Activated naive CD4-positive, alpha-beta T cell treated with anti-CD3 and anti-CD28 coated beads, Interleukin-2, amount 10 ng/mL, durations not matched to agents 7 days and 5 days (primary cell): ENCODE measurements around the gene PDE4B.
"Not testable (repeated sequence)": the region's sequence is repeated elsewhere in the genome, so short reads cannot be mapped to it uniquely, and the experiment has no call there.

Source experiments
- CTCF ChIA-PET: fragments of 350-600 bp; sonication (Branson Sonifier 250); formaldehyde crosslinking; loops from one replicate; lab custom pipeline; 2021; ENCODE audit warnings: antibody characterized with exemption; lab: Charles Lee
- DNase-seq: peaks from one replicate; pipeline ENCODE4 v3.0.0-alpha.2; 2020
- H3K27ac Mint-ChIP-seq: one replicate; pipeline ENCODE4 v1.8.0; 2021; ENCODE audit warnings: mild to moderate bottlenecking, moderate library complexity, mixed read lengths
- H3K27me3 Mint-ChIP-seq: one replicate; pipeline ENCODE4 v1.8.0; 2021; ENCODE audit warnings: mild to moderate bottlenecking, mixed read lengths
- H3K36me3 Mint-ChIP-seq: one replicate; pipeline ENCODE4 v1.8.0; 2021; ENCODE audit warnings: mixed read lengths
- H3K4me1 Mint-ChIP-seq: one replicate; pipeline ENCODE4 v1.8.0; 2021; ENCODE audit warnings: mixed read lengths
- H3K4me3 Mint-ChIP-seq: one replicate; pipeline ENCODE4 v1.8.0; 2021; ENCODE audit warnings: mild to moderate bottlenecking, moderate library complexity, mixed read lengths
- H3K9me3 Mint-ChIP-seq: one replicate; pipeline ENCODE4 v1.8.0; 2021; ENCODE audit warnings: mixed read lengths

The PDE4B gene

DNA sequence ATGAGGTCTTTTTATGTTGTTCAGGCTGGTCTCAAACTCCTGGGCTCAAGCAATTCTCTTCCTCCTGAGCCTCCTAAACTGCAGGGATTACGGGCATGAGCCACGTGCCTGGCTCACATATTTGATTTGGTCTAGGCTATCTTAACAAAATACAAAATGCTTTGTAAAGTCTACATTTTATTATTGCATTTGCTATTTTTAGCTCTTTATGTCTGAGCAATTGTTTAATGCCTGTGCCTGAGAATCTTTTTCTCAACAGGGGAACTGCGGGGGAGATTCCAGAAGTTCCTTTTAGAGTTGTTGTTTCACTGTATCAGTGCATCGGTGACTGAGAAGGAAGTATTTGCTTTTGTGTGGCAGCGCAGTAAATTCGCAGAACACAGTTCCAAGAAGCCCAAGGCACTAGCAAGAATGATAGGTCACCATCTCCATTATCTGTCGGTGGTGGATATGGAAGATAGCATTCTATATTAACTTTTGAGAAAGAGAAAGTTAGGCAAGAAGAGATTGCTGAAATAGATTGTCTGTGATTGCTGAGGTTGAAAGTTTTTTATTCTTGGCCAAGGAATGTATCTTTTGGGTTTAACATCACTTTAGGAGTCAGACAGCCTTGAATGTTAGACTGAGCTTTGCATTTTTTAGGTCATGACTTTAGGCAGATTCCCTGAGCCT is 167.3 kb downstream of the PDE4B start:
- Mint-ChIP-seq H3K36me3 (no peaks in the 10 kb centered on the region), H3K4me3 (no peak overlapping the region), H3K9me3 (no peaks in the 10 kb centered on the region), H3K27ac (no peak overlapping the region), H3K4me1 (peaks cover 6% of the 10 kb centered on the region), H3K27me3 (no peaks in the 10 kb centered on the region)
- no peak for DNase-seq
- CTCF ChIA-PET, result interaction anchor here (0.8 to 12.1 kb wide), 7 partner anchors 57 to 544 kb away, joined by 3 to 306 read pairs (median 7); no protein-coding TSS in a partner anchor

DNA sequence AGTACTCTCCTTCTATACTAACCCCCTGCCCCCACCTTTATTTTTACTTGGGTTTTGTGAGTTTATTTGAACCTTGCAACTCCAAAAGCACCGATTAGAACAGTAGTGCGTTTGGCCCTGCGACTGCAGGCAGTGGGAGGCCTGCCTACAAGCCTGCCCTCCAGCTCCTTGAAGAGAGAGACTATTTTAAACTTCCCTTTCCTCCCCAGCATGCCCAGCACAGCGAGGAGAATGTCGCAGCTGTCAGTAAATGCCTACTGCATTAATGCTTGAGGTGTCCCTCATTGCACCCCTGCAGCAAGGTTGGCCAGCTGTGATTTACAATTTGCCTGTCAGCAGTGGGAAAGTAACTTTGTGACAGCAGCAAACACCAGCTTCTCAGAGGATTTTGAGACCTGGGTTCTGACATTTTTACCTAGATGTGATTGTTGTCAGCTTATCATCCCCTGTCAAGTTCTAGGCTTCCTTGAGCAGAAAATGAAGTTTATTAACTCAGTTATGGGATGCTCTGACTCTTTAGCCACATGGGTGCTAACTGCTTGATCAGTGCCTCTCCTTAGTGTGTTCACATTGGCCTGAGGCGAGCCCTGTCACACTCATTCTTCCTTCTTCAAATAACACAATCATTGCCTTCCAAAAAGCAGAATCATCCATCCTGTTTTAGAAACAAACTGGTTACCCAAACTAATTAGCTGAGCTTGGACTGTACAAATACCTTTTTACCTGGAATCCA is 170.6 kb downstream of the PDE4B start:
- CTCF ChIA-PET, result interaction anchor here (0.9 to 12.1 kb wide), 4 partner anchors 9 to 483 kb away, joined by 3 to 306 read pairs (median 28); no protein-coding TSS in a partner anchor
- Mint-ChIP-seq H3K27me3 (no peaks in the 10 kb centered on the region), H3K4me1 (peaks cover 6% of the 10 kb centered on the region), H3K9me3 (peaks cover 2% of the 10 kb centered on the region), H3K27ac (no peak overlapping the region), H3K36me3 (no peaks in the 10 kb centered on the region), H3K4me3 (no peak overlapping the region)
- no peak for DNase-seq

DNA sequence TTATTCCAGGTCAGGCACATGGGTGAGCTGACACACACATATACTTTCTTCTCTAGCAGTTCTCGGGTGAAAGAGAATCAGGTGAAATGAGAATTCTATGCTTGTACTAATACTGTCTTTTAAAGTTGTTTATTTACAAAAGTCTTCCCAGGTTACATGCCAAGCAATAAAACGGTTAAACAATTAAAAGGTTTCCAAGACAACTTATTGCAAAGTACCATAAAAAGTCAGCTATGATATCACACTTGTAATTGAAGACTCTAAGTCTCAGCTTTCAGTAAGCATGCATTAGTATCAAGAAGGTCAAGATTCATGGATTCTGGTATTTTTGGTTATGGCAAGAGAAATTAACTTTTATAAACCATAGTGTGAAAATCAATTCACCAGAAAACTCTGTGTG is 171.4 kb downstream of the PDE4B start:
- no peak for DNase-seq
- CTCF ChIA-PET, result interaction anchor here (0.9 to 12.1 kb wide), 3 partner anchors 8 to 284 kb away, joined by 3 to 306 read pairs (median 3); no protein-coding TSS in a partner anchor
- H3K36me3 Mint-ChIP-seq, result no peaks in the 10 kb centered on the region
- no peaks in the 10 kb centered on the region for H3K27me3 Mint-ChIP-seq
- H3K9me3 Mint-ChIP-seq, result peaks cover 2% of the 10 kb centered on the region
- H3K27ac Mint-ChIP-seq, result no peak overlapping the region
- peaks cover 6% of the 10 kb centered on the region for H3K4me1 Mint-ChIP-seq
- H3K4me3 Mint-ChIP-seq, result no peak overlapping the region

DNA sequence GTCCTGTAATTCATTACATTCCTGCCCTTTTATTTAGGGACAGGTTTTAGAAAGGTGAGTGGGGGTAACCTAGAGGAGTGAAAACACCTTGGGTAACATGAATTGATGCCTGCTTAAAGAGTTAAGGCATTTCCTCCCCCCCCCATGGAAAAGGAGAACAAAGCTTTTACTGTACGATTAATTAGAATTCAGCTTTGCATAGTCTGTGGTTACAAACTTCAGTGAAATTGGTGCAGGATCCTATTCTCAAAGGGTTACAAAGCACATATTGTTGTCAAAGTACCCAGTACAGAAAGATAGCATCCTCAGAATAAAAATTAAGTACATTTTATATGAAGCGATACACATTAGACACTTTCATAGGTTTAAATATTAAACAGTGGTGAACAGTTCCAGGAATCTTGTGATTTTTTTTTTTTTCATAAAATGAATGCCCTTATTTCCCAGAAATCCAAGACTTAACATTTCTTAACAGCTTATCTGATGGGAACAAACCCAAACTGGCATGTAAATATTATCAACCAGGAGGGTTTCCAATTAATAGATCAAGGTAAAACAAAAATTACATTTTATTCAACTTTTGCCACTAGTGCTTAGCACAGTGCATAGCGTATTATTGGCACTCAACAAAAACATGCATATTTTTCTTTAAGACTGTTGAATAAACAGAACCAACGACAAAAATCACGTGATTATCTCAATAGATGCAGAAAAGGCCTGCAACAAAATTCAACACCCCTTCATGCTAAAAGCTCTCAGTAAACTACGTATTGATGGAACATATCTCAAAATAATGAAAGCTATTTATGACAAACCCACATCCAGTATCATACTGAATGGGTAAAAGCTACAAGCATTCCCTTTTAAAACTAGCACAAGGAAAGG is 172.7 kb downstream of the PDE4B start:
- no peak overlapping the region for H3K4me3 Mint-ChIP-seq
- H3K9me3 Mint-ChIP-seq, result peaks cover 2% of the 10 kb centered on the region
- DNase-seq, result no peak
- CTCF ChIA-PET, result interaction anchor here (1.7 to 12.1 kb wide), 2 partner anchors 275 to 481 kb away, joined by 5 to 306 read pairs; no protein-coding TSS in a partner anchor
- no peaks in the 10 kb centered on the region for H3K27me3 Mint-ChIP-seq
- H3K27ac Mint-ChIP-seq, result no peak overlapping the region
- no peaks in the 10 kb centered on the region for H3K36me3 Mint-ChIP-seq
- peaks cover under 1% of the 10 kb centered on the region for H3K4me1 Mint-ChIP-seq

DNA sequence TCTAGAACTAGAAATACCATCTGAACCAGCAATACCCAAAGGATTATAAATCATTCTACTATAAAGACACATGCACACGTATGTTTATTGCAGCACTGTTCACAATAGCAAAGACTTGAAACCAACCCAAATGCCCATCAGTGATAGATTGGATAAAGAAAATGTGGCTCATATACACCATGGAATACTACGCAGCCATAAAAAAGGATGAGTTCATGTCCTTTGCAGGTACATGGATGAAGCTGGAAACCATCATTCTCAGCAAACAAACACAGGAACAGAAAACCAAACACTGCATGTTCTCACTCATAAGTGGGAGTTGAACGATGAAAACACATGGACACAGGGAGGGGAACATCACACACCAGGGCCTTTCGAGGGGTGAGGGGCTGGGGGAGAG is 174.8 kb downstream of the PDE4B start:
- H3K36me3 Mint-ChIP-seq, H3K4me3 Mint-ChIP-seq, H3K4me1 Mint-ChIP-seq, DNase-seq, H3K27me3 Mint-ChIP-seq, H3K9me3 Mint-ChIP-seq, H3K27ac Mint-ChIP-seq: not testable (repeated sequence)
- CTCF ChIA-PET, result interaction anchor here (1.1 kb wide), 1 partner anchor 275 kb away, joined by 3 read pairs; no protein-coding TSS in a partner anchor

DNA sequence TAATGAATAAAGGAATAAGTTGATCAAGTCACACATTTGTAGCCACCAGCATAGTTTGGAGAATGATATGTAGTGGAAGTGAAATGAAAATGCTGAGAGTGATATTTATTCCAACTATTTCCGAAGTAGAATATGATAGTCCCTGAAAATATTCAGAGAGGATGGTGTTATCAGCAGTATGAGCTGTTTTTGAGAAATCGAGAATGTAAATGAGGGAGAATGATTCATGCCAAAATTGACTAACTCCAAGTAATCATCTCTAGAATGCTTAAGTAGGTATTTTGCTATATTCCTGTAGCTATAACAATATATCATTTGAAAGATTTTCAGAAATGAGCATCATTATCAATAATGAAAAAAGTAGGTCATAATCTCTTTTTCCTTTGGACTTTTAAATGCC is 178.9 kb downstream of the PDE4B start:
- CTCF ChIA-PET, result no interaction called here
- Mint-ChIP-seq H3K27ac (no peak overlapping the region), H3K27me3 (peaks cover 4% of the 10 kb centered on the region), H3K36me3 (no peaks in the 10 kb centered on the region), H3K4me1 (no peaks in the 10 kb centered on the region), H3K9me3 (peaks cover 17% of the 10 kb centered on the region), H3K4me3 (no peak overlapping the region)
- no peak for DNase-seq

DNA sequence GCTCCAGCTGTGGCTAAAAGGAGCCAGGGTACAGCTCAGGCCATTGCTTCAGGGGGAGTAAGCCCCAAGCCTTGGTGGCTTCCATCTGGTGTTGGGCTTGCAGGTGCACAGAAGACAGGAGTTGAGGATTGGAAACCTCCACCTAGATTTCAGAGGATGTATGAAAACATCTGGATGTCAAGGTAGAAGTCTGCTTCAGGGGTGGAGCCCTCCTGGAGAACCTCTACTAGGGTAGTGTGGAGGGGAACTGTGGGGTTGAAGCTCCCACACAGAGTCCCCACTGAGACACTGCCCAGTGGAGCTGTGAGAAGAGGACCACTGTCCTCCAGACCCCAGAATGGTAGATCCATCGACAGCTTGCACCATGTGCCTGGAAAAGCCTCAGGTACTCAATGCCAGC is 183.0 kb downstream of the PDE4B start:
- Mint-ChIP-seq H3K27ac (no peak overlapping the region), H3K4me1 (no peaks in the 10 kb centered on the region), H3K36me3 (no peaks in the 10 kb centered on the region), H3K9me3 (peaks cover 19% of the 10 kb centered on the region), H3K4me3 (no peak overlapping the region), H3K27me3 (peaks cover 12% of the 10 kb centered on the region)
- DNase-seq, result no peak
- CTCF ChIA-PET, result no interaction called here

DNA sequence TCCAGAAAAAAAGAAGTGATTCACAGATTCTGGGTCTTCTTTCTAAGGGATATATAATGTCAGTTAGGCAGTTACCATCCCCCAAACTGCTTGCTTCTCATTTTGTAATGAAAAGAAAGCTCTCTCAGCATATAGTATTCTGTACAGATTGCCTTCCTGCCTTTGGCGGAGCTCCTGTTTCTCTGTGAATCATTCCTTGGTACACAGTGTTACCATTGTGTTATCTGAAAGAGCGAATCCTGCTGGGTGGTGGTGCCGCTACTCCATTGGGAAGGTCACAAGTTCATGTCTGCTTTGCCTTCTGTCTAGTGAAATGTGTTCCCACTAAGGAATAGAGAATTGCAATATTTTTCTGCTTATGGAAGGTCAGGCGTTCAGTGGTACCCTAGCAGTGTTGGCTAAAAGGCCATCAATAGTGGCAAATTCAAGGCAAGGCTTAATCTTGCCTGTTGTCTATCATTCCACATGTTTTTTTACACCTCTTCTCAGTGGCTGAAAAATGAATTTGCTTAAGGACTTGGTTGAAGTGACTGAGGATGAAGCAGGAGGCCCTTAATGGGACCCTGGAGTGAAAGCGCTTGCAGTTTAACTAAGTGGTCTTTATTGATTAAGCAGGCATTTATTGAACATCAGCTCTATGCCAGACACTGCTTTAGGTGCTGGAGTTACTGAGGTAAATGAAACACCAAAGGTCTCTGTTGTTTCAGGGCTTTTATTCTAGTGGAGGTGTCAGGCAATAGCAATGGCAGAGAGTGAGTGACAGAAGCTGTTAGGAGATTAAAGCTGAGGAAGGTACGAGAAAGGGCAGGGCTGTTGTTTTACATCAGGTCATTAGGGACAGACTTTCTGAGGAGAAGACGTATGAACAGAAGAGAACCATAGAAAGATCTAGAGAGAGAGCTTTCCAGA is 186.7 kb downstream of the PDE4B start:
- Mint-ChIP-seq H3K4me3 (no peak overlapping the region), H3K9me3 (peaks cover 19% of the 10 kb centered on the region), H3K27ac (no peak overlapping the region), H3K27me3 (peaks cover 11% of the 10 kb centered on the region), H3K4me1 (no peaks in the 10 kb centered on the region), H3K36me3 (no peaks in the 10 kb centered on the region)
- DNase-seq, result no peak
- CTCF ChIA-PET, result no interaction called here

DNA sequence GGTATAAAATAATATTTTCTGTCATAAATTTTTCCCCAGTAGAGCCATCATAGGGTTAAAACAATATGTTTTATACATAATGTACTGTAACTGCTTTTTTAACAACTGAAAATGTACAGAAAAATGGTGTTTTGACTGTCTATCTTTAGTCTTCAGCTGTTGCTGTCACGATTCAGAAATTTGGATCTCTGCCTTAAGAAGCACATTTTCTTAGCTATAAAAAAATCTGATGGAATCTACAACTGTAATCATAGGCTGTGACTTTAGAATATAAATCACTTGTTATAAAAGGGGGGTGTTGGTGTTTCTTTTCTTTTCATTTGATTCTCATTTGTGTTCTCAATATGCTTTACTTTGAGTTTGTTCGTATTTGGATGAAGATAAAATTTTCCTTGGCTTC is 187.5 kb downstream of the PDE4B start:
- H3K36me3 Mint-ChIP-seq, result no peaks in the 10 kb centered on the region
- H3K4me1 Mint-ChIP-seq, result no peaks in the 10 kb centered on the region
- H3K4me3 Mint-ChIP-seq, result no peak overlapping the region
- H3K27me3 Mint-ChIP-seq, result peaks cover 11% of the 10 kb centered on the region
- peaks cover 12% of the 10 kb centered on the region for H3K9me3 Mint-ChIP-seq
- H3K27ac Mint-ChIP-seq, result no peak overlapping the region
- DNase-seq, result no peak
- CTCF ChIA-PET, result no interaction called here

DNA sequence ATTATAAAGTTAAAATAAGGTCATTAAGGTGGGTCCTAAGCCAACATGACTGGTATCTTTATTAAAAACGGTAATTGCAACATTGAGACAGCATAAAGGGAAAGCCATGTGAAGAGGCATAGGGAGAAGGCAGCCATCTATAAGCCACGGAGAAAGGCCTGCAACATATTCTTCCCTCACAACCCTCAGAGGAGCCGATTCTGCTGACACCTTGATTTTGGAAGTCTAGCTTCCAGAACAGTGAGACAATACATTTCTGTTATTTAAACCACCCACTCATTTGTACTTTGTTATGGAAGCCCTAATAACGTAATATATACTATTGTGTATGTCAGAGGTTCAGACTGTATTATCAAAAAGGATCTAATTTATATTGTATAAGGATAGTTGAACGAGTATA is 190.8 kb downstream of the PDE4B start:
- Mint-ChIP-seq H3K27ac (no peak overlapping the region), H3K4me1 (no peaks in the 10 kb centered on the region), H3K27me3 (peaks cover 11% of the 10 kb centered on the region), H3K9me3 (no peaks in the 10 kb centered on the region), H3K36me3 (no peaks in the 10 kb centered on the region), H3K4me3 (no peak overlapping the region)
- no peak for DNase-seq
- CTCF ChIA-PET, result no interaction called here

DNA sequence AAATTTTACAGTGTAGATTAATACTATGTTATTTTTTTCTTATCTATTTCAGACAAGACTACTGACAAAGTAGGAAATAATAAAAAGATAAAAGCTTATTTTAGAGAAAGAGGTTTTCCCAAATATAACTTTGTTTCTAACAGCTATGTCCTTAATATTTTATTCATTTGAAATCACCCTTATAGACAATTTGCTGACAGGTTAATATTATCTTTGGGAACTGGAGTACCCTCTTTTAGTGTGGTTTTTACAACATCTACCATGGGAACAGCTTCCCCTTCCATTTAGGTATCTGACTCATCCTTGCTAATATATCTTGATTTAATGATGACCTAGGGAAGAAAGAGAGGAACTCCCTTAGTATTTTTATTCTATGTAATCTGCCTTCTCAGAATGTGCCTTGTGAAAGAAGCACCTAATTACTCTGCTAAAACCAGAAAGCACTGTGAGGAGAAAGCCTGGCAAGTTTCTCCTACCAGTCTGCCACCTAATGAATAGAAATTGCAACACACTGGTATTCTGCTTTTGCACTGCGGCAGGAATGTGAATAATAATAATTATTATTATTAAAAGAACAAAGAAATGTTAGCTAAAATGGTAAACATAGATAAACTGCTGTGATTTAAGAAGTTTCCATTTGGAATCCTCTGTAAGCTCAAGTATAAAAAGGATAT is 192.8 kb downstream of the PDE4B start:
- Mint-ChIP-seq H3K27me3 (peaks cover 3% of the 10 kb centered on the region), H3K36me3 (no peaks in the 10 kb centered on the region), H3K9me3 (no peaks in the 10 kb centered on the region), H3K4me1 (no peaks in the 10 kb centered on the region), H3K27ac (no peak overlapping the region), H3K4me3 (no peak overlapping the region)
- CTCF ChIA-PET, result no interaction called here
- no peak for DNase-seq

DNA sequence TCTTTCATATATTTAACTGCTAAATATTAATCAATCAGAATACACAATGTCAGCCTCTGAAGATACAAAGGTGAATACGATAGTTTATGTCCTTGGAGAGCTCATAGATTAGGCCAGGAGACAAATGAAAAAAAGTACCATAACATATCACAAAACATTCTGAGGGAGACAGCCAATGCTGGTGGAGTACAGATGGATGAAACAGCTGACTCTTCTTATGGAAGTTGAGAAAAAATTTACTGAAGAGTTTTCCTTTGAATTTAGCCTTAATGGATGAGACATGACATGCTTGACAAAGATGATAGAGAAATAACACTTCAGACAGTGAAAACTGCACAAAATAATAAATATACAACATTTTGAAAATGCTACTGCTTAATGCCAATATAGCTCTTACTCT is 193.5 kb downstream of the PDE4B start:
- no peaks in the 10 kb centered on the region for H3K9me3 Mint-ChIP-seq
- H3K4me1 Mint-ChIP-seq, result no peaks in the 10 kb centered on the region
- H3K27ac Mint-ChIP-seq, result no peak overlapping the region
- no peak for DNase-seq
- H3K36me3 Mint-ChIP-seq, result no peaks in the 10 kb centered on the region
- CTCF ChIA-PET, result no interaction called here
- no peak overlapping the region for H3K4me3 Mint-ChIP-seq
- H3K27me3 Mint-ChIP-seq, result peaks cover 6% of the 10 kb centered on the region

DNA sequence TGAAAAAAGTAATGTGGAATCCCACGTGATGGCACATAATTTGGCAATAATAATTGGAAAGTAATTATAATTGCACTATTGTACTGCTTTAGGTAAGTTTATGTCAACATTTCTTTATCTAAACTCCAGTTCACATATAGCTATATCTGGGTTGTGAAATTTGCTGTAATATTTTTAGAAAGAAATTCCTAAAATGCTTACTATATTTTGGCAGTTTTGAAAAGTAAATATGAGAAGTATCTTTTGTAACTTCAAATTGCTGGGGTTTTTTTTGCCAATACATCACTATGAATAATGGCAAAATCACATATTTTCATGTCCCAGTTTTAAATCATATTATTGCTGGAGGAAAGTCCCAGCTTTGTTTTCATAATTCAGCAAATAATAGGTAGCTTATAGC is 197.5 kb downstream of the PDE4B start:
- DNase-seq, result no peak
- H3K4me1 Mint-ChIP-seq, result no peaks in the 10 kb centered on the region
- no peaks in the 10 kb centered on the region for H3K36me3 Mint-ChIP-seq
- no peak overlapping the region for H3K4me3 Mint-ChIP-seq
- H3K27me3 Mint-ChIP-seq, result peaks cover 7% of the 10 kb centered on the region
- no peaks in the 10 kb centered on the region for H3K9me3 Mint-ChIP-seq
- no peak overlapping the region for H3K27ac Mint-ChIP-seq
- CTCF ChIA-PET, result interaction anchor here (0.7 kb wide), 1 partner anchor 254 kb away, joined by 4 read pairs; no protein-coding TSS in a partner anchor
